Activated CD8-positive, alpha-beta memory T cell treated with anti-CD3 and anti-CD28 coated beads, Interleukin-2, amount 50 U/mL, for 48 hours (primary cell): ENCODE data around the gene C11orf86.
"Not testable (repeated sequence)": the region's sequence is repeated elsewhere in the genome, so short reads cannot be mapped to it uniquely, and the experiment has no call there.

Source experiments
- DNase-seq: peaks from one replicate; pipeline ENCODE4 v3.0.0-alpha.2; 2020

Gene C11orf86, protein sequence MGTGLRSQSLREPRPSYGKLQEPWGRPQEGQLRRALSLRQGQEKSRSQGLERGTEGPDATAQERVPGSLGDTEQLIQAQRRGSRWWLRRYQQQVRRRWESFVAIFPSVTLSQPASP

DNA sequence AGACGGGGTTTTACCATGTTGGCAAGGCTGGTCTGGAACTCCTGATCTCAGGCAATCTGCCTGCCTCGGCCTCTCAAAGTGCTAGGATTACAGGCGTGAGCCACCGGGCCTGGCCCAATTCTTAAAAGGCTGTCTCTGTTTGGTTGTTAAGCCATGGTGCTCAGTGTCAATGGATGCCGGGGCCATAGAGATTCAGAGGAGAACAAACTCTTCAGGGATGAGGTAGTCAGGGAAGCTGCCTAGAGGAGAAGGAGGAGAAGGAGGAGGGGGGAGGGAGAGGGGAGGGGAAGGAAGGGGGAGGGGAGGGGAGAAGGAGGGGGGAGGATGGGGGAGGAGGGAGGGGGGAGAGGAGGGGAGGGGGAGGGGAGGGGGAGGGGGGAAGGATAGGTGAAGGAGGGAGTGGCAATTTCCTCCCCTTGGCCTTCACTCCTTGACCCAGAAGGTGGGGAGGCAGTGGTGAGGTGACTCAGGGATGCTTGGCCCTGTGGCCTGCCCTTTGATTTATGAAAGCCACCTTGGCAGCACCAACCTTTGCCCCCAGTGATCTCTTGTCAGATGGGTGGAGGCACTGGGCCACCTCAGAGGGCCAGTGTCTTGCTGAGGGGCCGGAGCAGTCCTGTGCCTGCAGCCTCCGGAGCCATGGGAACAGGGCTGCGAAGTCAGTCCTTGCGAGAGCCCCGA lies at the start of gene C11orf86:
Gene C11orf86, plus strand, starts transcription at position 581 of the 681 bp plus-strand sequence. Its CDS starts 59 bp downstream, at position 640.
- no peak for DNase-seq

DNA sequence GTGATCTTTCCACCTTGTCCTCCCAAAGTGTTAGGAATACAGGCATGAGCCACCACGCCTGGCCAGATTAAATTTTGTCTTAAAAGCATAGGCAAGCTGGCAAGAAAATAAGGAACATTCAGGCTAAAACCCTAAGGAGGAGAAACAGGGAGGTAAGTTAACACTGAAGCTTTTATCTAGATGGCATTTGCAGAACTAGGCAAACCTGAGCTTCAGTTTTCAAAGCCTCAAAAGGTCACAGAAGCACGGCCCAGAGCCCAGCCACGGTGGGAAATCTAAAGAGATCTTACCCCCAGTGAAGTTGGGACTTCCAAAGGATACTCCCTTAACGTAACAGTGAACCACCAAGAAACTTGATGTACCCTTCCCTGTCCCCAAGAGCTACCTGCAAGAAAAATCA lies 45.4 kb upstream of the C11orf86 start:
- no peak for DNase-seq

DNA sequence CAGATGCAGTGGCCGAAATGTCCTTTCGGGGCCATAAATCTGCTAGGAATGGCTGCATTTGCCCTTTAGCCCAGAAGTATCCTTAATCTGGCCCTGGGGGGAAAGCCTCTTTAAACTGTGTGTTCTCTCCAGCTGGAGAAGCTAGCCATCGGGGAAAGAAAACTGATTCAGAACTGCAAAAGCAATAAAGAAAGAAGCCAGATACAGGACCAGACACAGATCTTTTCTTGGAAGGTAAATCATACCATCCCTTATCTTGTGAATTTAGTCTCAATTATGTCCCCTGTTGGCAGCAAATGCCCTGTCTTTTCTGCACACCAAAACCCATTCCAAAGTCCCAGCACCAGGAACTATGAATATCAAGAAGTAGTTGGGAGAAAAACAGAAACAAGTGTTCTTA lies 42.6 kb upstream of the C11orf86 start:
- no peak for DNase-seq

DNA sequence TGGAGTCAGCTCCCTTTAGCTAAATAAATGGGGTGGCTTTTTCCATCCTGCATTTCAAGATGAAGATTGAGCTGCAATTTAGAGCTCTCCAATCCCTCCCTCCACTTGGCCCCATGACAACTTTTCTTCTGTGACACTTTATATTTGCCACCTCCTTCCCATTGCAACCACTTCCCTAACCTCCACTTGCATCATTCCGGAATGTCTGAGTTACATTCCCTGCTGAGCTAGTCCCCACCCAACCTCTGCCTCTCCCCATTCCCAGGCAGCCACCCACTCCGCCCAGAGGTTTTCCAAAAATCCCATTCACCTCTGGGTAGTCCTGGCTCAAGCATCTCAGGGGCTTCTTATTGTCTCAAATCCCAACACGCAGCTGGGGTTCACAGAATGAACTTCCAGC lies 41.6 kb upstream of the C11orf86 start:
- DNase-seq: no peak

DNA sequence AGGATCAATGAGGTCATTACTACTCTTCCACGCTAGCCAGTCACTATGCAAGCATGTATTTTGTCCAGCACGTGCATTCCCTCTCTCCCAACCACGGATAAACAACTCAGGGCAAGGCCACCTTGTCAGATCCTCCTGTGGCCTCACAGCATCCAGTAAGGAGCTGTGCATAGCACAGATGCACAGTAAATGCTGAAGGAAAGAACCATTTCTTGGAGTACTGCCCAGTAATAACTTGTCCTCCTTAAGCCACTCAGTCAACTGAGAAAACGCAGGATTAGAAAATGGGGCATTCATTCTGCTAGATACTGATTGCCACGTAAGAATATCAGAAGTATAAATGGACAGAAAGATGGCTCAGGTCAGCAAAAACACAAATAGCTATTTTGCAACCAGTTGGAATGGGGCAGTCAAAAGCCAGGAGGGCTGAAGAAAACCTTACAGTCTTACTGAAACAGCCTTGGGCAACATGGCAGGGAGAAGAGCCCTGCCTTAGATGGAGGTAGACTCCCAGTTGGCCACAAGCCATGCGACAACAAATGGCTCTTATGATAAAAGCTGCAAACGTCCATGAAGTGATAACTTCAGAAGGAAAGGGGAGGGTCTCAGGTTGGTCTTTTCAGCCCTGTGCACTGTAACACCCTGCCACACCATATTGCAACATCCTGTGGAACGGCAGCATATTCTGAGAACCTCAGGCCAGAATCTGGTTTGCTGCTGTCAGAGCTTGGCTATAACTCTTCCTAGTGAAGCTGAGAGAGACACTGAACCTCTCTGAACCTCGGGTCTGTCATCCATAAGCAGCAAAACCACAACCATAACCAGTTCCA lies 39.9 kb upstream of the C11orf86 start:
- no peak for DNase-seq

DNA sequence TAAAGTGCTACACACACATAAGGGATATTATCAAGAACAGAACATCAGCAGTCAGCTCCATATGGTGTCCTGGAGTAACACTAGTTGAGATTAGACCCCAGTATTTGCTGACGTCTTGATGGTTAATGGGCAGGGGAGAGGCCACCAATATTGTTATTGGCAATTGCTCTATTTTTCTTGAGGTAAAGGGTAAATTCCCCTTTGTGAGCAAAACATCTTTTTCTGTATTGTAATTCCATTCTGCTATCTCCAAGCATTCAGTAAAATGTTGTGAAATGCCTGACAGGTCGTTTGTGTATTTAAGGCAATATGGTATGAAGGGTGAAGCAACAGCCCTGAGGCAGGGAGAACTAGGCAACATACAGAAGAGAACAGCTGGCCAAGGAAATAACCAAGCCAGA lies 38.8 kb upstream of the C11orf86 start:
- no peak for DNase-seq

DNA sequence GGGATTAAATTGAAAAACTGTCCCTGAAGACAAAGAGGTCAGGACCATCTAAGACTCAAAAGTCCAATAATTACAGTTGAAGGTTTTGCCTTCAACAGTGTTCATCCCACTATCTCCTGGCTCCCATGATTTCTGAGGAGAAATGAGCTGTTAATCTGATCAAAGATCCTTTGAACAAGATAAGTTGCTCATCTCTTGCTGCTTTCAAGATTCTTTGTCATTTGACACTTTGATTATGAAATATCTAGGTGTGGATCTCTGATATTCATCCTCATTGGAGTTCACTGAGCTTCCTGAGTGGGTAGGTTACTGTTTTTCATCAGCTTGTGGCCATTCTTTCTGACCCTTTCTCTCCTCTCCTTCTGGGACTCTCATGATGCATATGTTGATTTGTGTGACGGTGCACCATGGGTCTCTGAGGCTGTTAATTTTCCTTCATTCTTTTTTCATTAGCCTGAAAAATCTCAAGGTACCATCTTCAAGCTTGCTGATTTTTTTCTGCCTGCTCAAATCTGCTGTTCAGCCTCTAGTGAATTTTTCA lies 37.8 kb upstream of the C11orf86 start:
- no peak for DNase-seq

DNA sequence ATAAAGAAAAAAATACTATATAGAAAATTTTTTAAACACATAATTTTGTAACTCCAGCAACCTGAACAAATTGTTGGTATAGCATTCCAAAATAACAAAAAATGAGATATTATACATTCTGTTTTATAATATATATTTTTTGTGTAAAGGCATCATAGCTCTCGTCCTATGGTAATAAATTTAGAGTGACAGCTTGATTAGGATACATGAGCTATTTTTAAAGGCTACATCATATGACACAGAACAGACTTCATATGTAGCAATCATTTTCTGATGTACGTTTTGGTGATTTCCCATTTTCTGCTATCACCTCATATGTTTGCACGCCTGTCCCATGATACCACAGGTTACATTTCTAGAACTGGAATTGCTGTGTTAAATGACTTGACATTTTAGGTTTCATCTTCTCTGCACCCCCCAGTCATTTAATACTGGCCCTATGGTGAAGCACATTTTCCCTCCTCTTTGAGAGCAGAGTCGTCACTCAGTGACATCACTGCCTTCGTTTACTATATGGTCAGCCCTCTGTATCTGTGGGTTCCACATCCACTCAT lies 36.4 kb upstream of the C11orf86 start:
- no peak for DNase-seq

DNA sequence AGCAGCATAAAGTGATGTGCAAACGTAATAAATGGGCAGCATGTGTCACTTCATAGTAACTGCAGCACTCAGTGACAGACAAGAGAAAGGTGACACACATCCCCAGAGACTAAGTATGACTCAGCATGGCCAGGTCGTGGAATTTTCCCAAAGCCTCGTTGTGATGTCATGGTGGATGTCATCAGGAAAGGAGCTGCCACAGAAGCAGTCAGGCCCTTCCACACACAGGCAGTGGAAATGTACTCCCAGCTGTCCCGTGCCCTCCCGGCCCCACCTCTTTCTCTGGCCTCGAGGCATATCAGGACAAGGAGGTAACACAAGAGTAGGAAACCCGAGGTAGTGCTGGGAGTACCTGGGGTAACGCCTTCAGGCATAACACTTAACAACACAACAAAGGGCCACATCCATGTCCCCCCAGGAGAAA lies 25.0 kb upstream of the C11orf86 start:
- no peak for DNase-seq

DNA sequence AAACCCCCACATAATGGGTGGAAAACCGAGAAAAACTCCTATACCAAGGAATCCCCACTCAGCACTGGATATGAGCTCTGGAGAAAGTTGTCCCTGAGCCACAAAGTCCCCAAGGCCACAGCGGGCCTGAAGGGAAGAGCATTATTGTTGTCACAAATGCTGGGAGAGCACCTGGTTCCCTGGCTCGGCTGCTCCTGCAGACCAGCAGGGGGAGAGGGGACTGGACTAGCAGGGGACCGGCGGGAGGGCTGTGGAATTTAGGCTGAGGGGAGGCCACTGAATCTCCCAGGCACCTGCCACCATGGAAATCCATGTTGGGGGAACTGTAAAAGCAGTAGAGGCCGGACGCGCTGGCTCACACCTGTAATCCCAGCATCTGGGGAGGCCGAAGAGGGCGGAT lies 24.0 kb upstream of the C11orf86 start:
- no peak for DNase-seq

DNA sequence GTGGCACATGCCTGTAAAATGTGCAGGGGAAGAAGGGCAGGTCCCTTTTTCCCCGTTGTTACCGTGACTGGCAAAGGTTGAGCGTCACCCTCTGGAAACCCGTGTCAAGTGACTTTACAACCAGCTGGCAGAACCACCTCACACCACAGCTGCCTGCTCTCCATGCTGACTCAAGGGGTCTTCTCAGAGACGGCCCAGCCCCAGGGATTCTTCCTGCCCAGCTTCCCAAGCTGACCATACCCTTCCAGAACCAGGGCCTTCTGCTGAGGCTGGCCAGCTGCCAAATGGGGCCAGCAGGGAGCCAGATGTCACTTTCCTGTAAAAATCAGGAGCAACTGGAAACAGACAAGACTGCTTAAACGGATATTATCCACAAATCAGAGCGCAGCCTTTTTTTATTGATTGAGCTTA lies 23.2 kb upstream of the C11orf86 start:
- DNase-seq: no peak

DNA sequence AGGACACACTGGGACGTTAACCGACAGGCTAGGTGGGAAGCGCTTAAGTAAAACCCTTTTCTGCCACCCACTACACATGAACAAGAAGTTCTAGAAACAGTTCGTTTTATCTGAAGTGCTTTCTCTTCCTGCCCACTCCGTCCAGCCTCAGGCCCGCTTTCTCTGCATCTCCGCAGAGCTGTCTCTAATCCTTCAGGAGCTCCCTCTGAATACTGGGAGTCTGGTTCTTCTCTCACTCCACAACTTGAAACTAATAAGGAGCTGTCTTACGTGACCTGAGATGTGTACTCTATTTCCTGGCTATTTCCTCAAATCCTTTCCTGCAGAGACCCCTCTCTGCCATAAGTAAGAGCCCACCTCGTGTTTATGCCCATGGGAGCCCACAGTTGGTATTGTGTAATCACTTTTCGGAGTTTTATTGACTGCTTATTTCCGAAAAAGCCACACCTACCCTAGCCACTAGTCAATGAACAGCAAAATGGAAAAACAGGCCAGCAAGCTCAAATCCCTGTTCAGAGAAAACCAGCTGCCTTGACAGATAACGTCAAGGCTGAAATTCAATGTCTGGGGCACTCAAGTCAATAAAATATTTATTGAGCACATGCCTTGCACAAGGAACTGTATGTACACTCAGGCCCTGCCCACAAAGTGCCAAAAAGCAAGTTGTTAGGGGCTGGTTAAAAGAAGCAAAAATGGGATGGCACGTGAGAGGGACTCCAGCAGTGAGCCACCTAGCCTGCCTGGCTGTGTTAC lies 21.8 kb upstream of the C11orf86 start:
- no peak for DNase-seq

DNA sequence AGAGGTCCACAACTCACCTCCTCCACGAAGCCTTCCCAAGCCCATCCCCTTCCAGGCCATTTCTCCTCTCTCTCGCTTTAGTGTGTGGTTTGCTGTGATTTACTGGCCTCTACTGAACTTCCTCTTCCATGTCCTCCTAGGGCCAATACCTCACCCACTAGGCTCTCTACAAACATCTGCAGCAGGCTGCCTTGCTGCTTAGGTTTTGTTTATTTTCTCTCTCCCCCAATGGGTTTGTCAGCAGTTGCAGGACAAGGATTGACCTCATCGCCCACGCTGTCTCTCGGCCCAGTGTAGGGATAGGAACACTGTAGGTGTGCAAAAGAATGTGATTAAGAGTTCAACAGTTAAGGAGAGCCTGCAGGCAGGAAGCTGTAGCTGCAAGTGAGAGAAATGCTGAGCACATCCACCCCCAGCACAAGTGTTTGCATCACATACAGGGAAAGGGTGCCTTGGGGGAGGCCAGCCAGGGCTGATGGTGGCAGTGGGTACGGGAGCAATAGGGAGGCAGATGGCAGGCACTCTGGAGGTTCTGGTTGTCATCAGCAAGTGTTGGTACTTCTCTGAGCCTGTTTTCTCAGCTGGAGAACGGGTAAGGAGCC lies 18.3 kb upstream of the C11orf86 start:
- no peak for DNase-seq

DNA sequence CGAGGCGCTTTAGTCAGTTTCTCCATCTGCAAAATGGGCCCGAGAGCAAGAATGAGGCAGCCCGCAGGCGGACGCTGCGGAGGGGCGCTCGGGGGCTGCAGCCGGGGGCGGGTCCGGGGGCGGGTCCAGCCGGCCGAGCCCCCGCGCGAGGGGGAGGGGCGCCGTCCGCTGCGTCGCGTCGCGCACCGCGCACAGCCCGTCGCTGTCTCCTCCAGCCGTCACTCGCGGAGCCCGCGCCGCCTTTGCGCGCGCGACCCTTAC lies 17.2 kb upstream of the C11orf86 start:
- no peak for DNase-seq

DNA sequence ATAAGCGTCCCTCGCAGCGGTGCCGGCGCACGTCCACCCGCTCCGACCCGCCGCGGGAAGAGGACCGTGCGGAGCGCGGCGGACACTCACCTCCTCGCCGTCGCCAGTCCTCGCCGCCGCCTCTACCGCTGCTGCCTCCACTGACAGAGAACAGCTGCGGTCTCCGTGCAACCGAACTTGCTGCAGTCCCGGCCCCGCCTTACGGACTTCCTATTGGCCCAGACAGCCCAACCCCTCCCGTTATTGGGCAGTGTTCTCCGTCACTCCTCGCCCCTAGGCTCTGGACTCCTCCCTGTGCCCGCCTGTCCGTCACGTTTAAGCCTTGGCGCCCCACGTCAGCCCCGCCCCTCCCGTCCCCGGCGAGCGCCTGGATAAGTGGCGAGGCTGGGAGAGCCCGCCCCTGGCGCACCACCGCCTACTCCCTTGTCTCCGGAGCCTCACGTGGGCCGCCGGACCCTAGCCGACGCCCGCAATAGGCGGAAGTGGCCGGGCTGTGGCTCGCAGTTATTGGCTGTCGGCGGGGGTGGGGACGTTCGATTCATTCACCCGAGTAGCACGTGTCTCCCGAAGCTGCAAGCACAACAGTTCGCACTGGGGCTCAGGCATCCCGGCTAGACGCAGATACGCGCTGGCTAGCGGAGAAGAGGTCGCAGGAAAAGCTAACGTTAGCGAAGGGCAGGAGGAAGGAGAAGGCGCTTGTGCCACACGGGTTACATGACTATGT lies 16.7 kb upstream of the C11orf86 start, which contains the start of gene PC:
Gene PC, minus strand, starts transcription at position 152 of the 724 bp plus-strand sequence. CDS start 86,224 bp downstream, outside the sequence.
- peak; percentile 96 for DNase-seq

DNA sequence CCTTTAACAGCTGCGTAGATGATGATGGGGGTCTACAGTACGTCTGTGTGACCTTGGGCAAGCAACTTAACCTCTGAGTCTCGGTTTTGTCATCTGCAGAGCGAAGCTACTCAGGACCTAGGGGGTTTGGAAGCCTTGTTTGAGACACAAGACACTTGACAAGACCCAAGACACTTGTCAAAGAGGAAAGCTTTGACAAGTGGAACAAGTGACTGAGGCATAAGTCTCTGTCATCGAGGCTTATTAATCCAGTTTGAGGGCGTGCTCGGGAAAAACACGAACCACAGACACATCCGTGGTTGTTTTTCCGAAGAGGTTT lies 16.2 kb upstream of the C11orf86 start:
- DNase-seq: no peak

DNA sequence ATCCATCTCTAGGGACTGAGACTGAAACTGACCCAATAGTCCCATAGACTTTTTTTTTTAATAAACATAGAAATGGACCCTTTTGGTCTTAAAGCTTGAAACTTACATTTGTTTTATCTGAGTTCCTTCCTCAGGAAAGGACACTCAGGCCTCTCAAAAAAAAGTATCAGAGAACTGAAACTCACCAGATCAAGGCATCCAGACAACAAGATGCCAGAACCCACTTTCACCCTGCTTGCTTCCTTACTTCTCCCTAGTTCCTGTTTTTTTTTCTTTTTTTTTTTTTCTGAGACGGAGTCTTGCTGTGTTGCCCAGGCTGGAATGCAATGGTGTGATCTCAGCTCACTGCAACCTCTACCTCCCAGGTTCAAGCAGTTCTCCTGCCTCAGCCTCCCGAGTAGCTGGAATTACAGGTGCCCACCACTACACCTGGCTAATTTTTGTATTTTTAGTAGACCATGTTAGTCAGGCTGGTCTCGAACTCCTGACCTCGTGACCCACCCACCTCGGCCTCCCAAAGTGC lies 13.4 kb upstream of the C11orf86 start:
- DNase-seq: not testable (repeated sequence)

DNA sequence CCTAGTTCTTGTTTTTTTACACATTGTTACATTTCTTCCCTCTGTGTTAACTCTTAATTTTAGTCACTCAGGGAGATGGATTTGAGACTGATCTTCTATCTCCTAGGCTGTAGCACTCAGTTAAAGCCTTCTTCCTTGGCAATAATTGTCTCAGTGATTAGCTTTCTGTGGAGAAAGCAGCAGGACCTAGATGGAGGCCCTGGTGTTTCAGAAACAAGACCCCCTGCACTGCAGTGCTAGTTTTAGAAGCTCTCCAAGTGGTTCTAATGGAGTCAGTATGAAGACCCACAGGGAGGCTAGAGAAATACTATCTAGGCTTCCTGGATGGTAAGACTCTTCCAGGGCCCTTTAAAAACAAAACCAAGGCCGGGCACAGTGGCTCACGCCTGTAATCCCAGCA lies 12.9 kb upstream of the C11orf86 start:
- no peak for DNase-seq

DNA sequence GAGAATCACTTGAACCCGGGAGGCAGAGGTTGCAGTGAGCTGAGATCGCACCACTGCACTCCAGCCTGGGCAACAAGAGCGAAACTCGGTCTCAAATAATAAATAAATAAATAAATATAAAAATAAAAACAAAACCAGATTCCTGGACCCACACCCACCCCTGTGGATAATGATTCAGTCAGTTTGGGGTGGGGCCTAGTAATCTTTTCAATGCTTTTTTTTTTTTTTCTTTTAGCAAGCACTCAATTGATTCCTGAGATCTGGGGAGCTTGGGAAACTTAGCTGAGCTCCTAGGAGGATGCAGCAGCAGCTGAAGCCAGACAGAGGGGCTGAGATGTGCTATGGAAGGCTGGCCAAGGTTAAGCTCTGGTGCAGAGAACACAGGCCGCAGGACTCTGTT lies 12.3 kb upstream of the C11orf86 start:
- no peak for DNase-seq

DNA sequence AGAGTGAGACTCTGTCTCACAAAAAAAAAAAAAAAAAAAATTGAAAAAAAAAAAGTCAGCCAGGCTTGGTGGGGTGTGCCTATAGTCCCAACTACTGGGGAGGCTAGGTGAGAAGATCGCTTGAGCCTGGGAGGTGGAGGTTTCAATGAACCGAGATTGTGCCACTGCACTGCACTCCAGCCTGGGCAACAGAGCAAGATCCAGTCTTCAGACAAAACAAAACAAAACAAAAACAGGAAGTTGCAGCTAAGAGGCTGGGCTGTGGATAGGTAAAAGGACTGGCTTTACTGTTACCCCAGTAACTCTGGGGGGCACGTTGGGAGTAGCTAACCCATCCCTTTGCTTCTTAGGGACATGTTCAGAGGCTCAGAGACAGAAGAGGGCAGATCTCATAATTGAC lies 10.6 kb upstream of the C11orf86 start:
- DNase-seq: no peak

DNA sequence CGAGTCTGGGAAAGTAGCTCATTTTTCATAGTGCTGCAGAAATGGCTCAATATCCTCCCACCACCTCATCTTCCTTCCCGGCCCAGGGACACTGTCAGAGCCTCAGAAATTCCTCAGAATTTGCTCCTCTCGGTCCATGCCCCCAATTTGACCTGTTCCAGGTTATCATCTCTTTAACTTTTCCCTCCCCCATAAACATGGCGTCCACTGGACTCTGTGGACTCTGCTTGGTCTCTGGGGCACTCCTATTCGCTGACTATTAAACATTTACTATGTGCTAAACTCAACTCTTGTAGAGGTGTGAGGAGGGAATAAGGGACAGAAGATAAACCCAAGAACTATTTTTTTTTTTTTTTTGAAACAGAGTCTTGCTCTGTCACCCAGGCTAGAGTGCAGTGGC lies 8.8 kb upstream of the C11orf86 start:
- no peak for DNase-seq
